ENCODE results near the gene VRK1. TPM values are rescaled to one million over a fixed set of nuclear protein-coding genes. Genes with fewer than 3 reads are reported as not detected.
A peak's percentile ranks its signal among the peaks of the same experiment; 100 is the strongest.

Gene VRK1
- total and polyA plus RNA-seq, 10 of the 15 experiments (the other 5 are each of a cell fraction or from before 2014, with no cell fraction given), result 50.9 to 137 (median 84.7) TPM

DNA sequence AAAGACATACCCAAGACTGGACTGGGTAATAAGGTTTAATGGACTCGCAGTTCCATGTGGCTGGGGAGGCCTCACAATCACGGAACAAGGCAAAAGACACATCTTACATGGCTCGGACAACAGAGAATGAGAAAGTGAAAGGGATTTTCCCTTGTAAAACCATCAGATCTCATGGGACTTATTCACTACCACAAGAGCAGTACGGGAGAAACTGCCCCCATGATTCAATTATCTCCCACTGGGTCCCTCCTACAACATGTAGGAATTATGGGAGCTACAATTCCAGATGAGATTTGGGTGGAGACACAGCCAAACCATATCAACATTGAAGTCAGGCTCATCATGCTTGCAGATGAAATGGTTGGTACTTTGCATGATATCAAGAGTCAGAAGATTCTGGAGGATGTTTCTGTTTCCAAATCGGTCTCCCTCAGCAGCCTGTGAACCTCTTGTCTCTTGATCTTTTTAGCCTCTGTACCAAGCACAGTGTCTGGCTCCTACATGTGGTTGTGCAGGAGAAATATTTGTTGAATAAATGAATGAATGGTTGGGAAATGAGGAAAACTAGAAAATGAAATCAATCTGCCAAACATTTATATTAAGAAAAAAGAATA, 98.6 kb downstream of the VRK1 start (continued):
- TF ChIP-seq, protein P1, sequence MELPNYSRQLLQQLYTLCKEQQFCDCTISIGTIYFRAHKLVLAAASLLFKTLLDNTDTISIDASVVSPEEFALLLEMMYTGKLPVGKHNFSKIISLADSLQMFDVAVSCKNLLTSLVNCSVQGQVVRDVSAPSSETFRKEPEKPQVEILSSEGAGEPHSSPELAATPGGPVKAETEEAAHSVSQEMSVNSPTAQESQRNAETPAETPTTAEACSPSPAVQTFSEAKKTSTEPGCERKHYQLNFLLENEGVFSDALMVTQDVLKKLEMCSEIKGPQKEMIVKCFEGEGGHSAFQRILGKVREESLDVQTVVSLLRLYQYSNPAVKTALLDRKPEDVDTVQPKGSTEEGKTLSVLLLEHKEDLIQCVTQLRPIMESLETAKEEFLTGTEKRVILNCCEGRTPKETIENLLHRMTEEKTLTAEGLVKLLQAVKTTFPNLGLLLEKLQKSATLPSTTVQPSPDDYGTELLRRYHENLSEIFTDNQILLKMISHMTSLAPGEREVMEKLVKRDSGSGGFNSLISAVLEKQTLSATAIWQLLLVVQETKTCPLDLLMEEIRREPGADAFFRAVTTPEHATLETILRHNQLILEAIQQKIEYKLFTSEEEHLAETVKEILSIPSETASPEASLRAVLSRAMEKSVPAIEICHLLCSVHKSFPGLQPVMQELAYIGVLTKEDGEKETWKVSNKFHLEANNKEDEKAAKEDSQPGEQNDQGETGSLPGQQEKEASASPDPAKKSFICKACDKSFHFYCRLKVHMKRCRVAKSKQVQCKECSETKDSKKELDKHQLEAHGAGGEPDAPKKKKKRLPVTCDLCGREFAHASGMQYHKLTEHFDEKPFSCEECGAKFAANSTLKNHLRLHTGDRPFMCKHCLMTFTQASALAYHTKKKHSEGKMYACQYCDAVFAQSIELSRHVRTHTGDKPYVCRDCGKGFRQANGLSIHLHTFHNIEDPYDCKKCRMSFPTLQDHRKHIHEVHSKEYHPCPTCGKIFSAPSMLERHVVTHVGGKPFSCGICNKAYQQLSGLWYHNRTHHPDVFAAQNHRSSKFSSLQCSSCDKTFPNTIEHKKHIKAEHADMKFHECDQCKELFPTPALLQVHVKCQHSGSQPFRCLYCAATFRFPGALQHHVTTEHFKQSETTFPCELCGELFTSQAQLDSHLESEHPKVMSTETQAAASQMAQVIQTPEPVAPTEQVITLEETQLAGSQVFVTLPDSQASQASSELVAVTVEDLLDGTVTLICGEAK (IDR thresholded peaks at IDR 0.05; ENCODE audit: borderline replicate concordance), result no peak
- TF ChIP-seq, protein P2, sequence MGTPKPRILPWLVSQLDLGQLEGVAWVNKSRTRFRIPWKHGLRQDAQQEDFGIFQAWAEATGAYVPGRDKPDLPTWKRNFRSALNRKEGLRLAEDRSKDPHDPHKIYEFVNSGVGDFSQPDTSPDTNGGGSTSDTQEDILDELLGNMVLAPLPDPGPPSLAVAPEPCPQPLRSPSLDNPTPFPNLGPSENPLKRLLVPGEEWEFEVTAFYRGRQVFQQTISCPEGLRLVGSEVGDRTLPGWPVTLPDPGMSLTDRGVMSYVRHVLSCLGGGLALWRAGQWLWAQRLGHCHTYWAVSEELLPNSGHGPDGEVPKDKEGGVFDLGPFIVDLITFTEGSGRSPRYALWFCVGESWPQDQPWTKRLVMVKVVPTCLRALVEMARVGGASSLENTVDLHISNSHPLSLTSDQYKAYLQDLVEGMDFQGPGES (IDR thresholded peaks at IDR 0.05), result no peak
- peak; percentile 49 to 54; a peak in 2 of 4 replicates for TF ChIP-seq IKZF2 (IDR thresholded peaks at IDR 0.05)
- 0 out of 2 replicates have a peak, but pooled peaks have one; percentile 28 for TF ChIP-seq EED (IDR thresholded peaks at IDR 0.05; ENCODE audit: low read depth)
- TF ChIP-seq GATAD2B (conservative IDR thresholded peaks at IDR 0.05; ENCODE audit: low read depth), result peak; percentile 35; the same call in 1 of the 2 replicates
- 0 out of 2 replicates have a peak, but pooled peaks have one; percentile 23 for TF ChIP-seq ZNF24 (IDR thresholded peaks at IDR 0.05)
- TF ChIP-seq NFXL1 (IDR thresholded peaks at IDR 0.05; ENCODE audit: borderline replicate concordance), result no peak
- peak; percentile 57 for TF ChIP-seq DPF2 (IDR thresholded peaks at IDR 0.05)
- no peak for TF ChIP-seq SMARCA5 (IDR thresholded peaks at IDR 0.05)
- TF ChIP-seq MTA2 (IDR thresholded peaks at IDR 0.05; ENCODE audit: low read depth), result peak; percentile 47; the same call in 1 of the 2 replicates

Data from GM12878 (cell line).